Right kidney (tissue), 1 donor: ENCODE results near the gene PRKAR1B.

Source experiments
- DNase-seq: peaks from one replicate; pipeline ENCODE4 v3.0.0-alpha.2; 2016

The PRKAR1B gene

DNA sequence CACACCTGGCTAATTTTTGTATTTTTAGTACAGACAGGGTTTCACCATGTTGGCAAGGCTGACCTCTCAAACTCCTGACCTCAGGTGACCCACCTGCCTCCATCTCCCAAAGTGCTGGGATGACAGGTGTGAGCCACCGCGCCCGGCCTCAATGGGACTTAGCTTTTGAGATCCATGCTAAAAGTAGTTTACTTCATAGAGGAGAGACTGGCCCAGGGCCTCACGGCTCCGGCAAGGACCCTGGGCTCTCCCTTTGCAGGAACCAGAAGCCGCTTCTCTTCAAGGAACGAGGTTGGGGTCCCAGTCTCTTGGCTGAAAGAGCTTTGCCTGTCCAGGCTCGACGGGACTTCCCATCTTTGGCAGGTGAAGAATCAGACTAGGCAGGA, 30.7 kb downstream of the PRKAR1B start:
- no peak for DNase-seq

DNA sequence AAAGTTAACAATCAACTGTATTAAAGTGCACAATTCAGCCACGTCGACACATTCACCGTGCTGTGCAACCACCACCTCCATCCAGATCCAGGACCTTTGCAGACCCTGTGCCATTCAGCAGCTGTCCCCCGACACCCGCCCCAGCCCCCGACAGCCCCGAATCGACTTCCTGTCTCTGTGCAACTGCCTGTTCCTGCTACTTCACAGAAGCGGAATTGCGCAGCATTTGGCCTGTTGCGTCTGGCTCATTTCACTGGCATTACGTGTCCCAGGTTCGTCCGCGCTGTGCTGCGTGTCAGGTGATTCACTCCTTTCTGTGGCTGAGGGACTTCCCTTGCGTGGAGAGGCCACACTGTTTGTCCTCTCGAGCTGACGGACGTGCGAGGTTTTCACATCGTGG, 33.8 kb downstream of the PRKAR1B start:
- DNase-seq: no peak

DNA sequence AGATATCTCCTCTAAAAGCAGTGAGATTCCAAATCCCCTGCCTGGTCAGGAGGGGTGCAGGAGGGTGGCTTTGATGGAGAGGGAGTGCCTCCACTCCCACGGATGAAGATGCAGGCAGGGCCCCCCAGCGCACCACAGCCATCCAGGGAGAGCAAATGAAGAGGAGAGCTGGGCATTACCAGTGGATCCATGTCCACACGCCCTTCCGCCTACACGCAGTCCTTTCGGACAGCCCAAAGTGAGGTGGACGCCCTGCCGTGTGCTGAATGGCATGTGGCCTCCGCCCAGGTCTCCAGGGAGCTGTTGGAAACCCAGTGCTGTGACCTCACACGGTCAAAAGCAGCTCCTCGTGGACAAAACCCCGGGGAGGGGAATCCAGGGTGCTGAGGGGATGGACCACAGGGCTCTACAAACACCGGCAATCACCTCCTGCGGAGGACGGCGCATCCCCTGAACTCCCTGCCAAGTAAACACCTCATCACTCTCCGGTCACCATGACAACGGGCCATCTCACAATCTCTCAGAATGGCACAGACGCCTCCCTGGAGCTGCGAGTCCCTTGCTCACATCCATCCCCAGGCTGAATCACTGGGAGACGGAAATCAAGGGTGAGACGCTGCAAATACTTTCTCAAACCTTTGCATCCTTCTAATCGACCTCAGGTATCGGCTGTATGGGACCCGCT, 35.6 kb downstream of the PRKAR1B start:
- DNase-seq: no peak

DNA sequence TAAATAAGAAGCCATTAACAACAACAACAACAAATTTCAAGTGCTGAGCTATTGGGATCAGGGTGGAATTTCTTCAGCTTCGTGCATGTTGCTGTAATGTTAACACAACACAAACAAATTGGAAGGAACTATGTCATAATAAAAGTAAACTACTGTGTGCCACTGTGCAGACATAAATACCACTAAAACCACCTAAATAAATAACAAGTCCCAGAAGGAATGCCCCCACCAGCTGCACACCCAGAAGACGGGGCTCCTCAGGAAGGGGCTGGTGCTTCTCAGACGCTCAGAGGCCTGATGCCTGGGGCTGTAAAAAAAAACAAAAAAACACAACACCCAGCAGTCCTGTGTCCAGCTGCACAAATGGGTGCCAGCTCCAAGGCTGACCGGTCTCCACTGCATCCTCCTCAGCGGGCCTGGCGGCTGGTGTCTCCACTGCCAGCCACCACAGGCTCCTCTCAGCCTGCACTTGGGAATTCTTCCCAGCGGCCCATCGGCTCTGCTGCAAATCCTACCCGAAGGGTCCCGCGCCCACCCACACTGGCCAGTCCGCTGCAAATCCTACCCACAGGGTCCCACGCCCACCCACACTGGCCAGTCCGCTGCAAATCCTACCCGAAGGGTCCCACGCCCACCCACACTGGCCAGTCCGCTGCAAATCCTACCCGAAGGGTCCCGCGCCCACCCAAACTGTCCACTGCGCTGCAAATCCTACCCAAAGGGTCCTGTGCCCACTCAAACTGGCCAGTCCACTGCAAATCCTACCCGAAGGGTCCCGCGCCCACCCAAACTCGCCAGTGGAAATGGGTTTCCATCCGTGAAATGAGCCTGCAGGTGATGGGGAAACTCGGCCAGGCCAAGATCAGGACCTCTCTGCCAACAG, 36.4 kb downstream of the PRKAR1B start:
- DNase-seq: no peak

GRCh38 chr7:685540-685939, 41.5 kb downstream of the PRKAR1B start:
- no peak for DNase-seq

DNA sequence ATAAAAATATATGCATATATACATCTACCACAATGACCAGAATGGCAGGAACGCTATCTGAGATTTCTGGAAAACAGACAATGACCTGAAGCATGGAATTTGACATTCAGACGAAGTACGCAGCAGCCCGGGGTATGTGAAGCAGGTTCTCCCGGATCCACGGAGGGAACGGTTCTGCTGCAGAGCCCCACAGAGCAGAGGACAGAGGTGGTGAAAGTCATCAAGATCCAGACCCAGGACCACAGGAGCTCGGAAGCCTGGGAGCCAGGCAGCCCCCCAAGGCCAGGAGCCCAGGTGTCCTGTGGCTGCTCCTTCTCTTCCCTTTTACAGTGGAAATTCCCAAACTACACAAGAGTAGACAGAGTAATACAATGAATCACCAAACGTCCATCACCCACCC, 42.7 kb downstream of the PRKAR1B start:
- no peak for DNase-seq

DNA sequence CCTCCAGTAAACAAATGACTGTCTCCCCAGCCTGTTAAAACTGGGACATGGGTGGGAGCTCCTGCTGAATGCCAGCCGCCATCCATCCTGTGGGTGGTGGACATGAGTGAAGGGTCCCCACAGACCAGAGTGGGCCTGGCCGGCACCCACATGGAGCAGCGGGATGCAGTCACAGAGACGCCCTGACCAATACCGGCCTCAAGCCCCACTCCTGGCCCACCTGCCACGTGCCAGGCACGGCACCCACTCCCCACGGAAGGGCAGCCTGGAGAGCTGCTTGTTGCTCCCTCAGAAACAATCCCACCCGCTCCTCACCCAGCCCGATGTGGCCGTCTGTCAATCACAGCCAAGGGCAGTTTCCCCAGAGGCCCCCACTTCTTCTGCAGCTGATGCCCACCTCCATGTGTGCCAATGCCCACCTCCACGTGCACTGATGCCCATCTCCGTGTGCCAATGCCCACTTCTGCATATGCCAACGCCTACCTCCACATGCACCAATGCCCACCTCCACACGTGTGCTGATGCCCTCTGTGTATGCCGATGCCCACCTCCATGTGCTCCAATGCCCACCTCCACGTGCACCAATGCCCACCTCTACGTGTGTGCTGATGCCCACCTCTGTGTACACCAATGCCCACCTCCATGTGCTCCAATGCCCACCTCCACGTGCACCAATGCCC, 43.4 kb downstream of the PRKAR1B start:
- no peak for DNase-seq

DNA sequence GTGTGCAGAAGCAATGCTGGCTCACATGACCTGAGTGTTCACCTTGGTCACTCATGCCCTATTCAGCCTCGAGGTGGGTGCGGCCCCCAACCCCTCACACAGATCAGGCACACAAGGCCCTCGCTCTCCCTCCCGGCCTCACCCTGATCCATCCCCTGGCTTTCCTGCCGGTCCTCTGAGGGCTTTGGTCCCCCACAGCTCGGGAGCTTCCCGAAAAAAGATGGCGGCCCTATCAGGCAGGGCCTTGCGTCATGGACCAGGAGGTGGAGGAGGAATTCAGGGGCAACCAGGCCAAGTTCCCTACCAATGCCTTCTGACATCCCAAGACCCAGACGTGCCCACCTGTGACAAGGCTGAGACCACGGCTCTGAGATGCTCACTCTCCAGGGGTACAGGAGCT, 44.3 kb downstream of the PRKAR1B start:
- DNase-seq: no peak

- DNase-seq: no peak
Measured at GRCh38 chr7:681551-682307, 45.4 kb downstream of the PRKAR1B start.

DNA sequence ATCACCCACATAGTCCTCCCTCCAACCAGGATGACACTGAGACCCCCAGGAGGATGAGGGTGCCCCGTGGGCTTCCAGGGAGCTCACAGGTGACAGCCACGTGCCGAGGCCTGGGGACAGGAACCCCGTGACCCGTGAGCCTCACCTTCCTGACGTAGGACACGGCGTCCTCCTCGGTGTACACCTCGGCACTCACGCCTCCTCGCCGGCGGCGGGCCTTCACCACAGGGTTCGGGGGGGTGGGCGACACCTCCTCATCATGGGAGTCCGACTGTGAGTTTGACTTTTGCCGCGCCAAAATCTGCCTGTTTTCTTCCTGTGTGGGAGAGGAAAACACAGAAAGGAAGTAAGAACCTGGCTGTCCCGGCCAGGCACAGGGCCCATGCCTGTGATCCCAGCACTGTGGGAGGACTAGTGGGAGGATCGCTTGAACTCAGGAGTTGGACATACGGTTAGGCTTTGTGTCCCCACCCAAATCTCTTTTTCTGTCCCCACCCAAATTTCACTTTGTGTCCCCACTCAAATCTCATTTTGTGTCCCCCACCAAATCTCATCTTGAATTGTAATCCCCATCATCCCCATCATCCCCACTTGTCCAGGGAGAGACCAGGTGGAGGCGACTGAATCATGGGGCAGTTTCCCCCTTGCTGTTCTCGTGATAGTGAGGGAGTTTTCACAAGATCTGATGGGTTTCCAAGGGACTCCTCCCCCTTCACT, 46.5 kb downstream of the PRKAR1B start:
- no peak for DNase-seq

GRCh38 chr7:676972-677385, 50.1 kb downstream of the PRKAR1B start:
- no peak for DNase-seq

DNA sequence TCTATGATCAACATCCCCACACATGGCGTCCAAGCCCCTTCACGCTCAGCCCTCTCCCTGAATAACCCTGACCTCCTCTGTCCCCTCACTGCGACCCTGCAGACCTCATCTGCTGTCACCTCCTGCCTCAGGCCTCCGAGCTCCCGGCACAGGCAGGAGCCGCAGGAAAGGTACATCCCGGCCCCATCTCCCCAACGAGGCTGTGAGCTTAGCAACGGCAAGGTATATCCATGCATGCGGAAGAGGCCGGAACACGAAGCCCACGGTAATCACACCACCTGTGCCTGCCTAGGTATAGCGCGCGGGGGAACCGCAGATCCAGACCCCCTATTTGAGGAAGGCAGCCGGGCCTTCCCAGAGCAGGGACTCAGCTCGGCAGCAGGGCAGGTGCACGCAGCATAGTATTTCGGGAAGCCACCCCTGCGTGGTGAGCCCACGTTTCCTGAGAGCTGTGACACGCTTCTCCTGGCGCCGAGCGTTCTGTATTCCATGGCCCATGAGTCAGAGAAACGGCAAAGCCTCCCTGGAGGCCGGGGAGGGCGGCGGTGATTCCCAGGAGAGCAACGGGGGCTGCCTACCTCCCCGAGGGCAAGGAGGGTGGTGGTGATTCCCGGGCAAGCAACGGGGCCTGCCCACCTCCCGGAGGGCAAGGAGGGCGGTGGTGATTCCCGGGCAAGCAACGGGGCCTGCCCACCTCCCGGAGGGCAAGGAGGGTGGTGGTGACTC, 50.7 kb downstream of the PRKAR1B start:
- DNase-seq: no peak

DNA sequence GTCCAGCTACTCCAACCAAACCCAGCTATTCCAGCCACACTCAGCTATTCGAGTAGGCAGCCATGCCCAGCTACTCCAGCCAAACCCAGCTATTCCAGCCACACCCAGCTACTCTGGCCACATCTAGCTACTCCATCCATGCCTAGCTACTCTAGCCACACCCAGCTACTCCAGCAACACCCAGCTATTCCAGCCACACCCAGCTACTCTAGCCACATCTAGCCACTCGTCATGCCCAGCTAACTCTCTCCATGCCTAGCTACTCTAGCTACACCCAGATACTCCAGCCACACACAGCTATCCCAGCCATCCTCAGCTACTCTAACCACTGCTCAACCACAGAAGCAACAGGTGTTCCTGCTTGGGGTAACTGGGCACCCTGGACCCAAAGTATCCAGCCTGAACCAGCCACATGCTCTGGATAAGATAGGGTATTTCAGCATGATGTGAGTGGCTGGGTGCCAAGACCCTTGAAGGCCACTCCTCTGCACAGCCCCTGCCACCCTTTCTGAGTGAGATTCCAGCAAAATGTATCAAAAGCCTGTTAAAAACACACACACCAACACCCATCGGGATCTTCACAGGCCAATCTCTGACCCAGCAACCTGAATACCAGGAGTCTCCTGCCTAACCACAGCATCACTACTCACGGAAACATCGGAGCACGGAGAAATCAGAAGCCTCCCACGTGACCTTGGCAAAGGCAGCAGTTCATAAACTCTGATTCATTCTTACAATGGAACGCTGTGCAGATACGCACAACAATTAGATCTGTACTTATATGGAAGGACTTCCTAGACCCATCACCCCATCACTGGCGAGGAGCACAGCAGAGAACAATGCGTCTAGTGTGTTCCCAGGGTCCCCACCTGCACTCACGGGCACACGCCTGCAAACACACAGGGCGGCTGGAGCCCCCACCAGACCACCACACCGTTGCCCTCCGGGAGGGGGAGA, 52.3 kb downstream of the PRKAR1B start:
- DNase-seq: no peak

GRCh38 chr7:673681-674453, 53.2 kb downstream of the PRKAR1B start:
- no peak for DNase-seq

DNA sequence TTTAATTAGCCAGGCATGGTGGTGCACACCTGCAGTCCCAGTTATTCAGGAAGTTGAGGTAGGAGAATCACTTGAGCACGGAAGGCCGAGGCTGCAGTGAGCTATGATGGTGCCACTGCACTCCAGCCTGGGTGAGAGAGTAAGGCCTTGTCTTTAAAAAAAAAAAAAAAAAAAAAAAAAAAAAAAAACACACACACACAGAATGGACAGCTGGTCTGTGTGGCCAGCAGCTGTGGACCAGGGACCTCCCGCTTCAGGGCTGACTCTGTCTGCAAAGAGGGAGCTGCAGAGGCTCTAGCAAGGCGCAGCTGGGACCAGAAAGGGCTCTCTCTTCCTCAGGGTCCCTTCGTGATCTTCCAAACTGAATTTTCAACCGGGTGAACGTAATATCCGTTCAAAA, 54.2 kb downstream of the PRKAR1B start:
- no peak for DNase-seq

- DNase-seq: no peak
Measured at GRCh38 chr7:671415-672042, 55.6 kb downstream of the PRKAR1B start.

- no peak for DNase-seq
Measured at GRCh38 chr7:670501-671390, 56.3 kb downstream of the PRKAR1B start.

GRCh38 chr7:668958-669357, 58.1 kb downstream of the PRKAR1B start:
- DNase-seq: no peak
